Measurements from ENCODE around the gene DBF4. TPM values are rescaled to one million over a fixed set of nuclear protein-coding genes. Genes with fewer than 3 reads are reported as not detected.

Gene DBF4
- total RNA-seq, 1 experiment from 2014 or later = 55.4 TPM

DNA sequence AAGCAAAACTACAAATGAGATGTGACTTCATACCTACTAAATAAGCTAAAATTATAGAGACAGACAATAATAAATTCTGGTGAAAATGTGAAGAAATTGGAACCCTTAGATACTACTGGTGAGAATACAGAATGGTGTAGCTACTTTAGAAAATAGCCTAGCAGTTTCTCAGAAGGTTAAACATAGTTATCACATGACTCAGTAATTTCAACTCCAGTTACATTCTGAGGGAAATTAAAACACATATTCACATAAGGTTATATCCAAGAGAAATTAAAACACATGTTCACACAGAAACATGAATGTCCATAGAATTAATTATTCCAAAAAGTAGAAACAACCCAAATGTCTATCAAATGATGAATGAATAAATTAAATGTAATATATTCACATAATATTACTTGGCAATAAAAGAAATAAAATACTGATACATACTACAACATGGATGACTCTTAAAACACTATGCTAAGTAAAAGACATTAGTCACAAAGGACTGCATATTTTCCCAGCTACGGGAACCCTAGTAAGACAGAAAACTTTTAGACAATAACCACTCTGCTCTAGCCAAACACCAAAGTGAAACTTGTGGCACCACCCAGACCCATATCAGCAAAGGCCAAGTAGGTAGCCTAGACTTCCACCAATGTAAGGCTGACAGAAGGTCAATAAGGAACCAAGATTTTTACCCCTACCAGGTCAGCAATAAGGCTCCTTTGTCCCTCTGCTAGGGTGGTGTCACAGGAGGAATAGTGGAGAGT is 25.3 kb upstream of the DBF4 start (continued):
- TF ChIP-seq, protein P1, sequence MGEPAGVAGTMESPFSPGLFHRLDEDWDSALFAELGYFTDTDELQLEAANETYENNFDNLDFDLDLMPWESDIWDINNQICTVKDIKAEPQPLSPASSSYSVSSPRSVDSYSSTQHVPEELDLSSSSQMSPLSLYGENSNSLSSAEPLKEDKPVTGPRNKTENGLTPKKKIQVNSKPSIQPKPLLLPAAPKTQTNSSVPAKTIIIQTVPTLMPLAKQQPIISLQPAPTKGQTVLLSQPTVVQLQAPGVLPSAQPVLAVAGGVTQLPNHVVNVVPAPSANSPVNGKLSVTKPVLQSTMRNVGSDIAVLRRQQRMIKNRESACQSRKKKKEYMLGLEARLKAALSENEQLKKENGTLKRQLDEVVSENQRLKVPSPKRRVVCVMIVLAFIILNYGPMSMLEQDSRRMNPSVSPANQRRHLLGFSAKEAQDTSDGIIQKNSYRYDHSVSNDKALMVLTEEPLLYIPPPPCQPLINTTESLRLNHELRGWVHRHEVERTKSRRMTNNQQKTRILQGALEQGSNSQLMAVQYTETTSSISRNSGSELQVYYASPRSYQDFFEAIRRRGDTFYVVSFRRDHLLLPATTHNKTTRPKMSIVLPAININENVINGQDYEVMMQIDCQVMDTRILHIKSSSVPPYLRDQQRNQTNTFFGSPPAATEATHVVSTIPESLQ (CRISPR knock-in tag; IDR thresholded peaks at IDR 0.05) = no peak
- TF ChIP-seq, protein P2, sequence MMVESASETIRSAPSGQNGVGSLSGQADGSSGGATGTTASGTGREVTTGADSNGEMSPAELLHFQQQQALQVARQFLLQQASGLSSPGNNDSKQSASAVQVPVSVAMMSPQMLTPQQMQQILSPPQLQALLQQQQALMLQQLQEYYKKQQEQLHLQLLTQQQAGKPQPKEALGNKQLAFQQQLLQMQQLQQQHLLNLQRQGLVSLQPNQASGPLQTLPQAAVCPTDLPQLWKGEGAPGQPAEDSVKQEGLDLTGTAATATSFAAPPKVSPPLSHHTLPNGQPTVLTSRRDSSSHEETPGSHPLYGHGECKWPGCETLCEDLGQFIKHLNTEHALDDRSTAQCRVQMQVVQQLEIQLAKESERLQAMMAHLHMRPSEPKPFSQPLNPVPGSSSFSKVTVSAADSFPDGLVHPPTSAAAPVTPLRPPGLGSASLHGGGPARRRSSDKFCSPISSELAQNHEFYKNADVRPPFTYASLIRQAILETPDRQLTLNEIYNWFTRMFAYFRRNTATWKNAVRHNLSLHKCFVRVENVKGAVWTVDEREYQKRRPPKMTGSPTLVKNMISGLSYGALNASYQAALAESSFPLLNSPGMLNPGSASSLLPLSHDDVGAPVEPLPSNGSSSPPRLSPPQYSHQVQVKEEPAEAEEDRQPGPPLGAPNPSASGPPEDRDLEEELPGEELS (CRISPR knock-in tag; IDR thresholded peaks at IDR 0.05) = no peak
- no peak for TF ChIP-seq FOXP1 (CRISPR knock-in tag; IDR thresholded peaks at IDR 0.05; ENCODE audit: borderline replicate concordance)

DNA sequence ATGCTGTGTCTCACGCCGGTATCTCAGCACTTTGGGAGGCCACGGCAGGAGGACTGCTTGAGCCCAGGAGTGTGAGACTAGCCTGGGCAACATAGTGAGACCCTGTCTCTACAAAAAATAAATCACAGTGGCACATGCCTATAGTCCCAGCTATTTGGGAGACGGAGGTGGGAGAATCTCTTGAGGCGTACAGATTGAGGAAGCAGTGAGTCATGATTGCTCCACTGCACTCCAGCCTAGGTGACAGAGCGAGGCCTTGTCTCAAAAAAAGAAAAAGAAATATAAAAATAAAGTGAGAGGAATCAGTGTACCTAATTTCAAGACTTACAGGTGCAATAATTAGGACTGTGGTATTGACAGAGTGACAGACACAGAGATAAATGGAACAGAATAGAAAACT is 24.0 kb upstream of the DBF4 start:
- POLR2A ChIA-PET = no interaction called here
- Mint-ChIP-seq H3K4me1 (peaks cover 5% of the 10 kb centered on the region), H3K4me3 (no peak overlapping the region), H3K27me3 (ENCODE audit: low read depth) (no peaks in the 10 kb centered on the region), H3K36me3 (peaks cover 21% of the 10 kb centered on the region), H3K9me3 (no peaks in the 10 kb centered on the region), H3K27ac (no peak overlapping the region)
- DNase-seq (ENCODE audit: low spot score) (no peak), ATAC-seq (no peak)
- CTCF ChIA-PET = no interaction called here
- TF ChIP-seq ZNF512 (CRISPR knock-in tag; IDR thresholded peaks at IDR 0.05; ENCODE audit: borderline replicate concordance) (no peak), ZNF121 (CRISPR knock-in tag; IDR thresholded peaks at IDR 0.05) (0 out of 2 replicates have a peak, but pooled peaks have one; percentile 43), ZNF423 (CRISPR knock-in tag; IDR thresholded peaks at IDR 0.05) (no peak)
- TF ChIP-seq, protein P3, sequence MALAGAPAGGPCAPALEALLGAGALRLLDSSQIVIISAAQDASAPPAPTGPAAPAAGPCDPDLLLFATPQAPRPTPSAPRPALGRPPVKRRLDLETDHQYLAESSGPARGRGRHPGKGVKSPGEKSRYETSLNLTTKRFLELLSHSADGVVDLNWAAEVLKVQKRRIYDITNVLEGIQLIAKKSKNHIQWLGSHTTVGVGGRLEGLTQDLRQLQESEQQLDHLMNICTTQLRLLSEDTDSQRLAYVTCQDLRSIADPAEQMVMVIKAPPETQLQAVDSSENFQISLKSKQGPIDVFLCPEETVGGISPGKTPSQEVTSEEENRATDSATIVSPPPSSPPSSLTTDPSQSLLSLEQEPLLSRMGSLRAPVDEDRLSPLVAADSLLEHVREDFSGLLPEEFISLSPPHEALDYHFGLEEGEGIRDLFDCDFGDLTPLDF (CRISPR knock-in tag; IDR thresholded peaks at IDR 0.05) = no peak

GRCh38 chr7:87853237-87853864 is 22.9 kb upstream of the DBF4 start:
- H3K4me1 Mint-ChIP-seq = peaks cover 5% of the 10 kb centered on the region
- no peak overlapping the region for H3K27ac Mint-ChIP-seq
- ChIA-PET POLR2A (no interaction called here), CTCF (no interaction called here)
- peaks cover 32% of the 10 kb centered on the region for H3K36me3 Mint-ChIP-seq
- no peaks in the 10 kb centered on the region for H3K27me3 Mint-ChIP-seq (ENCODE audit: low read depth)
- no peak for ATAC-seq
- no peak overlapping the region for H3K4me3 Mint-ChIP-seq
- peaks cover 5% of the 10 kb centered on the region for H3K9me3 Mint-ChIP-seq
- no peak for DNase-seq (ENCODE audit: low spot score)
- TF ChIP-seq, protein P4, sequence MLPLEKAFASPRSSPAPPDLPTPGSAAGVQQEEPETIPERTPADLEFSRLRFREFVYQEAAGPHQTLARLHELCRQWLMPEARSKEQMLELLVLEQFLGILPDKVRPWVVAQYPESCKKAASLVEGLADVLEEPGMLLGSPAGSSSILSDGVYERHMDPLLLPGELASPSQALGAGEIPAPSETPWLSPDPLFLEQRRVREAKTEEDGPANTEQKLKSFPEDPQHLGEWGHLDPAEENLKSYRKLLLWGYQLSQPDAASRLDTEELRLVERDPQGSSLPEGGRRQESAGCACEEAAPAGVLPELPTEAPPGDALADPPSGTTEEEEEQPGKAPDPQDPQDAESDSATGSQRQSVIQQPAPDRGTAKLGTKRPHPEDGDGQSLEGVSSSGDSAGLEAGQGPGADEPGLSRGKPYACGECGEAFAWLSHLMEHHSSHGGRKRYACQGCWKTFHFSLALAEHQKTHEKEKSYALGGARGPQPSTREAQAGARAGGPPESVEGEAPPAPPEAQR (CRISPR knock-in tag; IDR thresholded peaks at IDR 0.05) = no peak
- TF ChIP-seq, protein P5, sequence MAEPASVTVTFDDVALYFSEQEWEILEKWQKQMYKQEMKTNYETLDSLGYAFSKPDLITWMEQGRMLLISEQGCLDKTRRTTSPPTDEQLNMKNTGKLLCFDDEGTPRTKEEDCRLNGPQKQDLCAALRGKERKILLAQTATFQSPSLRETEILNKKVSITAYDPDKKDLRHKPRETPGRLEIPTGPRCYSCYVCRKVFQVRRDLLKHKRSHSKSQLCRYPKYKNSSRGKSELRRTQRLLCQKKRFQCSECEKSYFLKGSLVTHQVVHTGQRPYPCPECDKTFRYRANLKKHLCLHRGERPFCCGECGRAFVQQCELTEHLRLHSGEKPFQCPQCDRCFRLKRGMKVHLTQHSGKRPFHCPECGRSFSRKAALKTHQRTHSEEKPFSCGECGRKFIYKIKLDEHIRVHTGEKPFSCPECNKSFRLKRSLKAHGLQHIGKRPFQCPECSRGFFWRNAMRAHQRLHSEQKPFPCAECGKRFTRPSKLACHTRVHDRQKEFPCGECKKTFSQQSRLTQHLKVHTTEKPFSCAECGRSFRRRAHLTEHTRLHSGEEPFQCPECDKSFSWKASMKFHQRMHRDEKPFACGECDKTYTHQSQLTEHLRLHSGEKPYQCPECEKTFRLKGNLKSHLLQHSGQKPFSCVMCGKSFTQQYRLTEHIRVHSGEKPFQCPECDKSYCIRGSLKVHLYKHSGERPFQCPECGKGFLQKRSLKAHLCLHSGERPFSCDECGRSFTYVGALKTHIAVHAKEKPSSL (CRISPR knock-in tag; conservative IDR thresholded peaks at IDR 0.05) = no peak
- no peak for TF ChIP-seq HMGXB4 (CRISPR knock-in tag; IDR thresholded peaks at IDR 0.05)
- TF ChIP-seq, protein P6, sequence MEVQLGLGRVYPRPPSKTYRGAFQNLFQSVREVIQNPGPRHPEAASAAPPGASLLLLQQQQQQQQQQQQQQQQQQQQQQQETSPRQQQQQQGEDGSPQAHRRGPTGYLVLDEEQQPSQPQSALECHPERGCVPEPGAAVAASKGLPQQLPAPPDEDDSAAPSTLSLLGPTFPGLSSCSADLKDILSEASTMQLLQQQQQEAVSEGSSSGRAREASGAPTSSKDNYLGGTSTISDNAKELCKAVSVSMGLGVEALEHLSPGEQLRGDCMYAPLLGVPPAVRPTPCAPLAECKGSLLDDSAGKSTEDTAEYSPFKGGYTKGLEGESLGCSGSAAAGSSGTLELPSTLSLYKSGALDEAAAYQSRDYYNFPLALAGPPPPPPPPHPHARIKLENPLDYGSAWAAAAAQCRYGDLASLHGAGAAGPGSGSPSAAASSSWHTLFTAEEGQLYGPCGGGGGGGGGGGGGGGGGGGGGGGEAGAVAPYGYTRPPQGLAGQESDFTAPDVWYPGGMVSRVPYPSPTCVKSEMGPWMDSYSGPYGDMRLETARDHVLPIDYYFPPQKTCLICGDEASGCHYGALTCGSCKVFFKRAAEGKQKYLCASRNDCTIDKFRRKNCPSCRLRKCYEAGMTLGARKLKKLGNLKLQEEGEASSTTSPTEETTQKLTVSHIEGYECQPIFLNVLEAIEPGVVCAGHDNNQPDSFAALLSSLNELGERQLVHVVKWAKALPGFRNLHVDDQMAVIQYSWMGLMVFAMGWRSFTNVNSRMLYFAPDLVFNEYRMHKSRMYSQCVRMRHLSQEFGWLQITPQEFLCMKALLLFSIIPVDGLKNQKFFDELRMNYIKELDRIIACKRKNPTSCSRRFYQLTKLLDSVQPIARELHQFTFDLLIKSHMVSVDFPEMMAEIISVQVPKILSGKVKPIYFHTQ (CRISPR knock-in tag; IDR thresholded peaks at IDR 0.05) = no peak
- TF ChIP-seq, protein P2 (CRISPR knock-in tag; IDR thresholded peaks at IDR 0.05) = no peak
- no peak for TF ChIP-seq SMAD4 (CRISPR knock-in tag; IDR thresholded peaks at IDR 0.05)
